K562 (cell line): Measurements from ENCODE around the gene MRPS6. TPM values are rescaled to one million over a fixed set of nuclear protein-coding genes. Genes with fewer than 3 reads are reported as not detected.

Source experiments
- C11orf30 ChIP-seq: fragments of 450-650 bp; IDR thresholded peaks from 2 replicates; pipeline ENCODE4 v1.6.1; 2016; ENCODE audit warnings: low read depth, mild to moderate bottlenecking
- CREBBP ChIP-seq: IDR thresholded peaks from one replicate; pipeline ENCODE4 v1.6.1; 2012; ENCODE audit warnings: low read depth, mild to moderate bottlenecking, control low read depth, inconsistent platforms, low read length
- DACH1 ChIP-seq: fragments of 450-650 bp; IDR thresholded peaks from 2 replicates; pipeline ENCODE4 v1.6.1; 2018; ENCODE audit not compliant: partially characterized antibody
- ETV1 ChIP-seq: fragments of 450-650 bp; conservative IDR thresholded peaks from 2 replicates; pipeline ENCODE4 v1.6.1; 2016; ENCODE audit warnings: missing genetic modification characterization, control low read depth, low read depth, missing compliant biosample characterization
- FOXA1 ChIP-seq: fragments of 450-650 bp; IDR thresholded peaks from 2 replicates; pipeline ENCODE4 v1.6.1; 2016; ENCODE audit warnings: mild to moderate bottlenecking, borderline replicate concordance
- KDM4B ChIP-seq, 2 experiments: fragments of 450-650 bp in 1 of 2; sonication (generic) in 1 of 2; IDR thresholded peaks; 2 replicates each; pipeline ENCODE4 v1.6.1; 2016 to 2017; ENCODE audit warnings: borderline replicate concordance in 2 of 2, antibody characterized with exemption in 1 of 2, low read depth in 1 of 2, mild to moderate bottlenecking in 1 of 2
- KHSRP ChIP-seq: fragments of 450-650 bp; IDR thresholded peaks from 2 replicates; pipeline ENCODE4 v1.6.1; 2017
- NR2F6 ChIP-seq: fragments of 450-650 bp; formaldehyde crosslinking; IDR thresholded peaks from 2 replicates; pipeline ENCODE4 v1.4.0; 2020; ENCODE audit warnings: mild to moderate bottlenecking
- POLR2B ChIP-seq: fragments of 450-650 bp; IDR thresholded peaks from 2 replicates; pipeline ENCODE4 v1.6.1; 2018; ENCODE audit warnings: low read depth; ENCODE audit not compliant: partially characterized antibody
- POLR3A ChIP-seq: IDR thresholded peaks from 2 replicates; pipeline ENCODE4 v1.6.1; 2011; ENCODE audit warnings: borderline replicate concordance, mild to moderate bottlenecking, moderate library complexity; ENCODE audit not compliant: insufficient read length, insufficient read depth; ENCODE audit errors: extremely low read depth
- RREB1 ChIP-seq: fragments of 250-450 bp; sonication (Bioruptor Pico); IDR thresholded peaks from 2 replicates; pipeline ENCODE4 v1.4.0; 2020
- SMAD2 ChIP-seq: fragments of 150-350 bp; IDR thresholded peaks from 2 replicates; pipeline ENCODE4 v1.6.1; 2014; ENCODE audit warnings: low read depth, mild to moderate bottlenecking, low read length
- TAF9B ChIP-seq: fragments of 450-650 bp; IDR thresholded peaks from 2 replicates; pipeline ENCODE4 v1.6.1; 2018; ENCODE audit warnings: mild to moderate bottlenecking; ENCODE audit not compliant: partially characterized antibody
- XRCC3 ChIP-seq: fragments of 450-650 bp; IDR thresholded peaks from 2 replicates; pipeline ENCODE4 v1.6.1; 2017; ENCODE audit warnings: mild to moderate bottlenecking, moderate library complexity
- ZMIZ1 ChIP-seq, 2 experiments: fragments of 150-350 bp in 1 of 2; IDR thresholded peaks; 2 replicates each; pipeline ENCODE4 v1.6.1; 2012 to 2016; ENCODE audit warnings: low read depth in 2 of 2, low read length in 2 of 2, mild to moderate bottlenecking in 1 of 2, moderate library complexity in 1 of 2
- ZNF253 ChIP-seq: fragments of 250-450 bp; sonication (Bioruptor Pico); conservative IDR thresholded peaks from 2 replicates; pipeline ENCODE4 v1.6.1; 2021; ENCODE audit warnings: mild to moderate bottlenecking
- ZNF41 ChIP-seq: fragments of 250-450 bp; sonication (Bioruptor Pico); conservative IDR thresholded peaks from 2 replicates; pipeline ENCODE4 v1.4.0; 2020; ENCODE audit warnings: mild to moderate bottlenecking
- ZNF511 ChIP-seq: sonication (generic); formaldehyde crosslinking; IDR thresholded peaks from 2 replicates; pipeline ENCODE4 v1.8.0; 2022; ENCODE audit warnings: mild to moderate bottlenecking, missing genetic modification reagents
- polyA plus RNA-seq, 8 experiments: library from polyadenylated mRNA; depleted of rRNA in 4 of 8; stranded (reverse) in 5 of 8; unstranded in 3 of 8; fragments of >200 nt; fragmentation: Nextera tagmentation in 2 of 8; fragmentation: Illumina TruSeq in 1 of 8; extraction: Ambion mirVana in 2 of 8; extraction: Trizol in 1 of 8; gene quantifications; 2 replicates each; pipeline versions ENCODE4 v1.2.1 to v1.2.3, GENCODE V29; 2011 to 2014; ENCODE audit warnings: inconsistent platforms in 1 of 8, missing spikeins in 1 of 8
- total RNA-seq, 7 experiments: library from RNA; depleted of rRNA in 6 of 7; stranded (reverse); fragments of >200 nt in 6 of 7; fragmentation: Illumina TruSeq in 2 of 7; extraction: Trizol in 2 of 7; gene quantifications; 2 replicates each; pipeline versions ENCODE4 v1.2.1 to v1.2.3, GENCODE V29; 2011 to 2021; ENCODE audit warnings: low replicate concordance in 1 of 7

The MRPS6 gene
- total and polyA plus RNA-seq, 9 of the 15 experiments (the other 6 are each of a cell fraction or from before 2014, with no cell fraction given): 26.1 to 72.0 (median 39.3) TPM

GRCh38 chr21:34029743-34030528, 43.4 kb upstream of the MRPS6 start (continued):
- no peak for TF ChIP-seq ZMIZ1 (IDR thresholded peaks at IDR 0.05; ENCODE audit: low read depth in 2 of 2, low read length in 2 of 2)
- TF ChIP-seq NR2F6 (CRISPR knock-in tag): no peak
- peak; percentile 72 for TF ChIP-seq C11orf30
- TF ChIP-seq FOXA1: no peak
- TF ChIP-seq ETV1 (tag): no peak
- TF ChIP-seq DACH1: no peak
- TF ChIP-seq TAF9B: no peak
- TF ChIP-seq XRCC3: no peak
- TF ChIP-seq CREBBP: no peak
- no peak for TF ChIP-seq SMAD2
- TF ChIP-seq POLR2B: no peak
- TF ChIP-seq POLR3A: no peak
- TF ChIP-seq ZNF511 (CRISPR knock-in tag): no peak
- TF ChIP-seq ZNF253 (CRISPR knock-in tag): no peak
- no peak for TF ChIP-seq ZNF41 (CRISPR knock-in tag)
- no peak for TF ChIP-seq RREB1
- no peak for TF ChIP-seq KHSRP
- no peak for TF ChIP-seq KDM4B (IDR thresholded peaks at IDR 0.05; ENCODE audit: borderline replicate concordance in 2 of 2, low read depth in 1 of 2)
